ENCODE results near the gene CMTM5.
"Not testable (repeated sequence)": the region's sequence is repeated elsewhere in the genome, so short reads cannot be mapped to it uniquely, and the experiment has no call there.

Gene CMTM5

GRCh38 chr14:23396126-23396525 is 19.3 kb downstream of the CMTM5 start:
- no peak for DNase-seq (ENCODE audit: low read depth in 2 of 3, low spot score in 2 of 3)

GRCh38 chr14:23396781-23397407 is 20.0 kb downstream of the CMTM5 start:
- DNase-seq (ENCODE audit: low read depth in 2 of 3, low spot score in 2 of 3) = no peak

- DNase-seq (ENCODE audit: low read depth in 2 of 3, low spot score in 2 of 3) = no peak
Measured at GRCh38 chr14:23398348-23398747, 21.5 kb downstream of the CMTM5 start.

- no peak for DNase-seq (ENCODE audit: low read depth in 2 of 3, low spot score in 2 of 3)
Measured at GRCh38 chr14:23399136-23399535, 22.3 kb downstream of the CMTM5 start.

- no peak for DNase-seq (ENCODE audit: low read depth in 2 of 3, low spot score in 2 of 3)
Measured at GRCh38 chr14:23399591-23399990, 22.7 kb downstream of the CMTM5 start.

GRCh38 chr14:23400496-23401149 is 23.8 kb downstream of the CMTM5 start:
- not testable (repeated sequence) for DNase-seq (ENCODE audit: low read depth in 2 of 3, low spot score in 2 of 3)

- no peak for DNase-seq (ENCODE audit: low read depth in 2 of 3, low spot score in 2 of 3)
Measured at GRCh38 chr14:23401291-23401690, 24.4 kb downstream of the CMTM5 start.

GRCh38 chr14:23402296-23403138 is 25.7 kb downstream of the CMTM5 start:
- no peak for DNase-seq (ENCODE audit: low read depth in 2 of 3, low spot score in 2 of 3)

- DNase-seq (ENCODE audit: low read depth in 2 of 3, low spot score in 2 of 3) = no peak
Measured at GRCh38 chr14:23403139-23403438, 26.2 kb downstream of the CMTM5 start.

GRCh38 chr14:23403908-23404307 is 27.1 kb downstream of the CMTM5 start:
- DNase-seq (ENCODE audit: low read depth in 2 of 3, low spot score in 2 of 3) = no peak

- DNase-seq (ENCODE audit: low read depth in 2 of 3, low spot score in 2 of 3) = no peak
Measured at GRCh38 chr14:23404331-23404900, 27.6 kb downstream of the CMTM5 start.

GRCh38 chr14:23405096-23405495 is 28.2 kb downstream of the CMTM5 start:
- no peak for DNase-seq (ENCODE audit: low read depth in 2 of 3, low spot score in 2 of 3)

- DNase-seq (ENCODE audit: low read depth in 2 of 3, low spot score in 2 of 3) = no peak
Measured at GRCh38 chr14:23405516-23406025, 28.7 kb downstream of the CMTM5 start.

- no peak for DNase-seq (ENCODE audit: low read depth in 2 of 3, low spot score in 2 of 3)
Measured at GRCh38 chr14:23406244-23406643, 29.4 kb downstream of the CMTM5 start.

- no peak for DNase-seq (ENCODE audit: low read depth in 2 of 3, low spot score in 2 of 3)
Measured at GRCh38 chr14:23406725-23407355, 30.0 kb downstream of the CMTM5 start.

GRCh38 chr14:23407516-23408306 is 30.9 kb downstream of the CMTM5 start, which contains the start of gene MYH6:
Gene MYH6, minus strand, starts transcription at chr14:23408273. Its CDS starts 1,050 bp downstream, at chr14:23407223.
- DNase-seq (ENCODE audit: low read depth in 2 of 3, low spot score in 2 of 3) = no peak

GRCh38 chr14:23408307-23408630 is 31.4 kb downstream of the CMTM5 start:
- no peak for DNase-seq (ENCODE audit: low read depth in 2 of 3, low spot score in 2 of 3)

- no peak for DNase-seq (ENCODE audit: low read depth in 2 of 3, low spot score in 2 of 3)
Measured at GRCh38 chr14:23409475-23409874, 32.6 kb downstream of the CMTM5 start.

- DNase-seq (ENCODE audit: low read depth in 2 of 3, low spot score in 2 of 3) = no peak
Measured at GRCh38 chr14:23409966-23410635, 33.3 kb downstream of the CMTM5 start.
